ENCODE data around the gene TECPR1.

TECPR1 gene

GRCh38 chr7:98211676-98212531 is 40.1 kb downstream of the TECPR1 start:
- Histone ChIP-seq H3K36me3 (ENCODE audit: low read length) (no peaks in the 10 kb centered on the region), H3K4me2 (ENCODE audit: low read depth, low read length, poor library complexity, severe bottlenecking) (peak overlapping the region; percentile 6), H3K9ac (ENCODE audit: low read length) (no peak overlapping the region), H3K9me2 (replicated peaks; ENCODE audit: insufficient read depth, low read length) (no peaks in the 10 kb centered on the region), H3K9me3 (ENCODE audit: insufficient read depth, low read length) (no peaks in the 10 kb centered on the region), H3F3A (ENCODE audit: insufficient read depth) (peaks cover 14% of the 10 kb centered on the region; the same call in 1 of the 2 replicates), H3K4me3 (ENCODE audit: insufficient read depth, low read length, poor library complexity, severe bottlenecking) (no peak overlapping the region), H3K79me2 (ENCODE audit: insufficient read depth, low read length) (no peaks in the 10 kb centered on the region), H3K27ac (ENCODE audit: low read depth, low read length) (no peak overlapping the region), H2AFZ (ENCODE audit: low read depth, low read length, severe bottlenecking) (no peak overlapping the region), H3K27me3 (ENCODE audit: low read length) (no peaks in the 10 kb centered on the region), H4K20me1 (ENCODE audit: low read depth, low read length) (no peaks in the 10 kb centered on the region)
- TF ChIP-seq CTCF (IDR thresholded peaks at IDR 0.05; ENCODE audit: insufficient read depth, low read length, poor library complexity, severe bottlenecking) (no peak), EZH2phosphoT487 (conservative IDR thresholded peaks at IDR 0.05; ENCODE audit: low read length) (no peak)

GRCh38 chr7:98211221-98211675 is 40.8 kb downstream of the TECPR1 start, which contains the start of gene BHLHA15:
BHLHA15 (plus strand) TSS chr7:98211439; CDS start chr7:98212310, 871 bp downstream.
- Histone ChIP-seq H3K27me3 (ENCODE audit: low read length) (no peaks in the 10 kb centered on the region), H3K9ac (ENCODE audit: low read length) (no peak within 1 kb of the TSS), H2AFZ (ENCODE audit: low read depth, low read length, severe bottlenecking) (no peak within 1 kb of the TSS), H3K4me2 (ENCODE audit: low read depth, low read length, poor library complexity, severe bottlenecking) (peak within 1 kb of the TSS; percentile 6), H3K9me3 (ENCODE audit: insufficient read depth, low read length) (no peaks in the 10 kb centered on the region), H3K36me3 (ENCODE audit: low read length) (no peaks in the 10 kb centered on the region), H3F3A (ENCODE audit: insufficient read depth) (peaks cover 14% of the 10 kb centered on the region; the same call in 1 of the 2 replicates), H3K4me3 (ENCODE audit: insufficient read depth, low read length, poor library complexity, severe bottlenecking) (no peak within 1 kb of the TSS), H4K20me1 (ENCODE audit: low read depth, low read length) (no peaks in the 10 kb centered on the region), H3K79me2 (ENCODE audit: insufficient read depth, low read length) (no peaks in the 10 kb centered on the region), H3K27ac (ENCODE audit: low read depth, low read length) (no peak within 1 kb of the TSS), H3K9me2 (replicated peaks; ENCODE audit: insufficient read depth, low read length) (no peaks in the 10 kb centered on the region)
- no peak for TF ChIP-seq CTCF (IDR thresholded peaks at IDR 0.05; ENCODE audit: insufficient read depth, low read length, poor library complexity, severe bottlenecking)
- TF ChIP-seq EZH2phosphoT487 (conservative IDR thresholded peaks at IDR 0.05; ENCODE audit: low read length), result no peak

GRCh38 chr7:98210513-98211220 is 41.4 kb downstream of the TECPR1 start:
- H4K20me1 ChIP-seq (ENCODE audit: low read depth, low read length), result no peaks in the 10 kb centered on the region
- peaks cover 14% of the 10 kb centered on the region; the same call in 1 of the 2 replicates for H3F3A ChIP-seq (ENCODE audit: insufficient read depth)
- H3K9ac ChIP-seq (ENCODE audit: low read length), result no peak overlapping the region
- TF ChIP-seq CTCF (IDR thresholded peaks at IDR 0.05; ENCODE audit: insufficient read depth, low read length, poor library complexity, severe bottlenecking) (no peak), EZH2phosphoT487 (conservative IDR thresholded peaks at IDR 0.05; ENCODE audit: low read length) (no peak)
- no peak overlapping the region for H3K4me3 ChIP-seq (ENCODE audit: insufficient read depth, low read length, poor library complexity, severe bottlenecking)
- no peaks in the 10 kb centered on the region for H3K79me2 ChIP-seq (ENCODE audit: insufficient read depth, low read length)
- H3K27ac ChIP-seq (ENCODE audit: low read depth, low read length), result no peak overlapping the region
- H3K4me2 ChIP-seq (ENCODE audit: low read depth, low read length, poor library complexity, severe bottlenecking), result no peak overlapping the region
- H3K27me3 ChIP-seq (ENCODE audit: low read length), result no peaks in the 10 kb centered on the region
- H3K36me3 ChIP-seq (ENCODE audit: low read length), result no peaks in the 10 kb centered on the region
- no peaks in the 10 kb centered on the region for H3K9me2 ChIP-seq (replicated peaks; ENCODE audit: insufficient read depth, low read length)
- no peak overlapping the region for H2AFZ ChIP-seq (ENCODE audit: low read depth, low read length, severe bottlenecking)
- H3K9me3 ChIP-seq (ENCODE audit: insufficient read depth, low read length), result no peaks in the 10 kb centered on the region

Measured in SU-DHL-6 (cell line).